ENCODE data around the gene PRR3.

- TF ChIP-seq CTCF (conservative IDR thresholded peaks at IDR 0.05; ENCODE audit: low read depth in 2 of 2): no peak
- TF ChIP-seq EZH2 (IDR thresholded peaks at IDR 0.05; ENCODE audit: low read depth, unreplicated experiment): no peak
Observed at GRCh38 chr6:30513451-30513850, 43.6 kb upstream of the PRR3 start.
